Superior temporal gyrus (tissue), 1 donor: ENCODE data around the gene PLEKHH1.
A peak's percentile ranks its signal among the peaks of the same experiment; 100 is the strongest.

Source experiments
- DNase-seq: peaks from one replicate; pipeline ENCODE4 v3.0.0-alpha.2; 2016; ENCODE audit errors: extremely low spot score

PLEKHH1 gene

GRCh38 chr14:67510121-67510520, 23.0 kb upstream of the PLEKHH1 start:
- DNase-seq: no peak

- DNase-seq: no peak
Measured at GRCh38 chr14:67510836-67511235, 22.3 kb upstream of the PLEKHH1 start.

GRCh38 chr14:67512463-67513310, 20.4 kb upstream of the PLEKHH1 start:
- DNase-seq: peak; percentile 8

- peak; percentile 12 for DNase-seq
Measured at GRCh38 chr14:67513631-67514108, 19.4 kb upstream of the PLEKHH1 start.

GRCh38 chr14:67514203-67514607, 18.9 kb upstream of the PLEKHH1 start:
- DNase-seq: peak; percentile 12

GRCh38 chr14:67514650-67515385, 18.3 kb upstream of the PLEKHH1 start:
- peak; percentile 28 for DNase-seq

GRCh38 chr14:67515386-67516079, 17.6 kb upstream of the PLEKHH1 start:
- peak; percentile 14 for DNase-seq

- no peak for DNase-seq
Measured at GRCh38 chr14:67516676-67517075, 16.4 kb upstream of the PLEKHH1 start.

- peak; percentile 87 for DNase-seq
Measured at GRCh38 chr14:67517083-67517482, 16.0 kb upstream of the PLEKHH1 start.

GRCh38 chr14:67519406-67519805, 13.7 kb upstream of the PLEKHH1 start:
- DNase-seq: no peak

GRCh38 chr14:67520482-67520881, 12.6 kb upstream of the PLEKHH1 start:
- DNase-seq: peak; percentile 2

GRCh38 chr14:67522270-67522669, 10.8 kb upstream of the PLEKHH1 start:
- DNase-seq: peak; percentile 70

GRCh38 chr14:67523764-67524633, 9.1 kb upstream of the PLEKHH1 start:
- DNase-seq: no peak

GRCh38 chr14:67524634-67524963, 8.5 kb upstream of the PLEKHH1 start:
- DNase-seq: no peak

GRCh38 chr14:67525389-67525788, 7.7 kb upstream of the PLEKHH1 start:
- no peak for DNase-seq

- DNase-seq: no peak
Measured at GRCh38 chr14:67526181-67526580, 6.9 kb upstream of the PLEKHH1 start.

GRCh38 chr14:67526676-67527459, 6.2 kb upstream of the PLEKHH1 start:
- peak; percentile 91 for DNase-seq

- DNase-seq: no peak
Measured at GRCh38 chr14:67527756-67528155, 5.3 kb upstream of the PLEKHH1 start.

GRCh38 chr14:67528276-67528675, 4.8 kb upstream of the PLEKHH1 start:
- DNase-seq: no peak
